GM12878 (cell line): Measurements from ENCODE around the gene MARVELD2. TPM values are rescaled to one million over a fixed set of nuclear protein-coding genes. Genes with fewer than 3 reads are reported as not detected.

Experiments used
- ATAC-seq: fragments of 200-7000 bp; cut with Tn5 transposase; 3 replicates; pipeline ENCODE4 v1.9.1; 2020; ENCODE audit warnings: mild to moderate bottlenecking, moderate library complexity
- BruUV-seq: library from RNA; stranded (reverse); fragments of 400-500 nt; replicated peaks from 2 replicates; lab custom pipeline; 2021; lab: Mats Ljungman, UMichigan
- CTCF ChIA-PET: fragments of 300-600 bp; sonication (Branson Sonifier 250); formaldehyde crosslinking; extraction: SDS; loops from one replicate; lab custom pipeline; 2021; ENCODE audit warnings: inconsistent platforms; lab: Yijun Ruan, JAX
- POLR2A ChIA-PET: fragments of 350-600 bp; formaldehyde crosslinking; extraction: SDS; loops from one replicate; lab custom pipeline; 2021; ENCODE audit warnings: inconsistent platforms; lab: Charles Lee
- RAD21 ChIA-PET: fragments of 300-600 bp; sonication (Branson Sonifier 250); formaldehyde crosslinking; loops from one replicate; lab custom pipeline; 2023; ENCODE audit warnings: antibody characterized with exemption; ENCODE audit not compliant: unreplicated experiment; lab: Charles Lee
- SMC1A ChIA-PET: fragments of 300-600 bp; sonication (Branson Sonifier 250); formaldehyde crosslinking; loops from one replicate; lab custom pipeline; 2023; ENCODE audit not compliant: unreplicated experiment, uncharacterized antibody; lab: Charles Lee
- DNase-seq: peaks from one replicate; pipeline ENCODE4 v3.0.0-alpha.2; 2011; ENCODE audit warnings: low read depth, low spot score
- FAIRE-seq: peaks from 3 replicates; lab custom pipeline; 2011; peaks lifted over from hg19 to GRCh38; lab: Jason Lieb, UNC
- H2AFZ ChIP-seq: 2 replicates; pipeline ENCODE4 v1.6.0; 2011; ENCODE audit warnings: low read depth, low read length, control low read depth; ENCODE audit not compliant: control insufficient read depth
- H3K27ac ChIP-seq: 2 replicates; pipeline ENCODE4 v1.5.1; 2011; ENCODE audit warnings: control low read depth; ENCODE audit not compliant: control insufficient read depth, insufficient read depth
- H3K27me3 ChIP-seq, 2 experiments: replicated peaks in 1 of 2; 2 replicates each; pipeline versions ENCODE4 v1.6.0 to v1.6.1; 2011; ENCODE audit warnings: low read length in 1 of 2; ENCODE audit not compliant: control insufficient read depth in 2 of 2, insufficient read depth in 2 of 2
- H3K36me3 ChIP-seq, 2 experiments: 2 replicates each; pipeline ENCODE4 v1.5.1; 2011; ENCODE audit warnings: low read length in 1 of 2; ENCODE audit not compliant: control insufficient read depth in 2 of 2, insufficient read depth in 2 of 2
- H3K4me1 ChIP-seq: 2 replicates; pipeline ENCODE4 v1.6.1; 2011; ENCODE audit warnings: mild to moderate bottlenecking, low read length, moderate library complexity, mixed read lengths; ENCODE audit not compliant: control insufficient read depth, insufficient read depth
- H3K4me2 ChIP-seq: 2 replicates; pipeline ENCODE4 v1.6.0; 2011; ENCODE audit warnings: control low read depth; ENCODE audit not compliant: control insufficient read depth, insufficient read depth
- H3K4me3 ChIP-seq: fragments of 200-600 bp; sonication (generic); 2 replicates; pipeline ENCODE4 v1.5.1; 2016
- H3K79me2 ChIP-seq: 2 replicates; pipeline ENCODE4 v1.6.0; 2011; ENCODE audit warnings: low read length; ENCODE audit not compliant: control insufficient read depth, insufficient read depth
- H3K9ac ChIP-seq: 2 replicates; pipeline ENCODE4 v1.8.0; 2011; ENCODE audit warnings: low read length, control low read depth, mixed read lengths; ENCODE audit not compliant: control insufficient read depth, insufficient read depth
- H3K9me3 ChIP-seq: replicated peaks from 3 replicates; pipeline ENCODE4 v1.5.1; 2011; ENCODE audit warnings: mild to moderate bottlenecking, low read length; ENCODE audit not compliant: control insufficient read depth, insufficient read depth
- H4K20me1 ChIP-seq: 2 replicates; pipeline ENCODE4 v1.6.0; 2011; ENCODE audit not compliant: control insufficient read depth, insufficient read depth
- BHLHE40 ChIP-seq, 2 experiments: fragments of 450-650 bp in 1 of 2; IDR thresholded peaks; 2 replicates each; pipeline ENCODE4 v1.6.1; 2011 to 2017; ENCODE audit warnings: low read depth in 2 of 2, borderline replicate concordance in 1 of 2, improper control_type of control experiment in 1 of 2, low read length in 1 of 2, mild to moderate bottlenecking in 1 of 2
- HDAC6 ChIP-seq: fragments of 200-600 bp; sonication (generic); IDR thresholded peaks from one replicate; pipeline ENCODE4 v1.8.0; 2017; ENCODE audit warnings: antibody characterized with exemption; ENCODE audit not compliant: unreplicated experiment
- IKZF1 ChIP-seq: fragments of 450-650 bp; conservative IDR thresholded peaks from 2 replicates; pipeline ENCODE4 v1.6.1; 2017; ENCODE audit warnings: antibody characterized with exemption, mild to moderate bottlenecking
- JUNB ChIP-seq: IDR thresholded peaks from 2 replicates; pipeline ENCODE4 v1.6.1; 2016; ENCODE audit warnings: antibody characterized with exemption, mild to moderate bottlenecking
- JUND ChIP-seq: IDR thresholded peaks from 2 replicates; pipeline ENCODE4 v1.6.1; 2012; ENCODE audit warnings: low read depth, mild to moderate bottlenecking, low read length, improper control_type of control experiment, moderate library complexity
- MTA2 ChIP-seq: fragments of 450-650 bp; IDR thresholded peaks from 2 replicates; pipeline ENCODE4 v1.6.1; 2016; ENCODE audit warnings: low read depth, mild to moderate bottlenecking, moderate library complexity
- MXI1 ChIP-seq: fragments of 150-350 bp; IDR thresholded peaks from 2 replicates; pipeline ENCODE4 v1.6.1; 2011; ENCODE audit warnings: low read depth, mild to moderate bottlenecking, inconsistent platforms, low read length, improper control_type of control experiment
- POLR2AphosphoS5 ChIP-seq: IDR thresholded peaks from 2 replicates; pipeline ENCODE4 v1.6.1; 2011; ENCODE audit warnings: mild to moderate bottlenecking, low read length, inconsistent platforms
- RAD21 ChIP-seq: IDR thresholded peaks from 2 replicates; pipeline ENCODE4 v1.6.1; 2011; ENCODE audit warnings: mild to moderate bottlenecking, low read depth, low read length, moderate library complexity; ENCODE audit not compliant: insufficient read depth
- RUNX3 ChIP-seq: IDR thresholded peaks from 2 replicates; pipeline ENCODE4 v1.6.1; 2012; ENCODE audit warnings: low read length, inconsistent platforms
- SIN3A ChIP-seq: IDR thresholded peaks from 2 replicates; pipeline ENCODE4 v1.6.1; 2012; ENCODE audit warnings: low read depth, low read length, improper control_type of control experiment
- SMAD1 ChIP-seq: fragments of 450-650 bp; IDR thresholded peaks from 2 replicates; pipeline ENCODE4 v1.6.1; 2018; ENCODE audit warnings: mild to moderate bottlenecking, low read depth; ENCODE audit not compliant: partially characterized antibody
- SP1 ChIP-seq: IDR thresholded peaks from one replicate; pipeline ENCODE4 v1.6.1; 2011; ENCODE audit warnings: low read depth, low read length
- TCF7 ChIP-seq: IDR thresholded peaks from 2 replicates; pipeline ENCODE4 v1.6.1; 2014; ENCODE audit warnings: antibody characterized with exemption, borderline replicate concordance
- ZBED1 ChIP-seq: IDR thresholded peaks from 2 replicates; pipeline ENCODE4 v1.6.1; 2016; ENCODE audit warnings: borderline replicate concordance
- ZNF384 ChIP-seq: IDR thresholded peaks from 2 replicates; pipeline ENCODE4 v1.6.1; 2012; ENCODE audit warnings: low read depth, mild to moderate bottlenecking, low read length, improper control_type of control experiment, borderline replicate concordance
- WGBS: methylation state at CpG from one replicate; pipeline ENCODE4 v1.1.6; 2016; ENCODE audit warnings: low lambda C conversion rate; ENCODE audit not compliant: insufficient replicate concordance, insufficient coverage; ENCODE audit errors: missing lambda C conversion rate; 5-methylcytosine and 5-hydroxymethylcytosine counted together
- in situ Hi-C: fragments of 300-500 bp; cut with MboI; formaldehyde crosslinking; loops from 9 replicates; pipeline ENCODE4 v1.14.3; 2018; ENCODE audit warnings: mixed read lengths
- intact Hi-C: fragments of 100-400 bp; cut with micrococcal nuclease; formaldehyde crosslinking; loops from one replicate; pipeline ENCODE4 v1.14.2; 2022; ENCODE audit not compliant: unreplicated experiment
- polyA plus RNA-seq, 11 experiments: library from polyadenylated mRNA; depleted of rRNA in 4 of 11; unstranded in 6 of 11; stranded (reverse) in 5 of 11; fragments of >200 nt; fragmentation: Nextera tagmentation in 4 of 11; fragmentation: Illumina TruSeq in 1 of 11; extraction: Ambion mirVana in 4 of 11; extraction: Trizol in 1 of 11; gene quantifications; 1 replicate in 1 of 11; 2 replicates in 10 of 11; pipeline versions ENCODE4 v1.2.1 to v1.2.3, GENCODE V29; 2011 to 2016; ENCODE audit warnings: inconsistent platforms in 2 of 11, missing spikeins in 2 of 11, low read depth in 1 of 11
- total RNA-seq, 4 experiments: library from RNA; depleted of rRNA in 3 of 4; stranded (reverse); fragments of >200 nt in 3 of 4; fragmentation: Illumina TruSeq in 1 of 4; extraction: Trizol in 1 of 4; gene quantifications; 2 replicates each; pipeline versions ENCODE4 v1.2.1 to v1.2.3, GENCODE V29; 2013 to 2021
- TF ChIP-seq, protein P1 (sequence below): IDR thresholded peaks from 2 replicates; pipeline ENCODE4 v1.6.1; 2011; ENCODE audit warnings: borderline replicate concordance, low read depth, mild to moderate bottlenecking, moderate library complexity, low read length; ENCODE audit not compliant: insufficient read depth, poor library complexity, severe bottlenecking
- TF ChIP-seq, protein P2 (sequence below): fragments of 450-650 bp; formaldehyde crosslinking; IDR thresholded peaks from 2 replicates; pipeline ENCODE4 v1.4.0; 2020; ENCODE audit warnings: mild to moderate bottlenecking, moderate library complexity

The MARVELD2 gene
- total and polyA plus RNA-seq, 10 of the 15 experiments (the other 5 are each of a cell fraction or from before 2014, with no cell fraction given), result 0.37 to 6.2 (median 3.8) TPM

DNA sequence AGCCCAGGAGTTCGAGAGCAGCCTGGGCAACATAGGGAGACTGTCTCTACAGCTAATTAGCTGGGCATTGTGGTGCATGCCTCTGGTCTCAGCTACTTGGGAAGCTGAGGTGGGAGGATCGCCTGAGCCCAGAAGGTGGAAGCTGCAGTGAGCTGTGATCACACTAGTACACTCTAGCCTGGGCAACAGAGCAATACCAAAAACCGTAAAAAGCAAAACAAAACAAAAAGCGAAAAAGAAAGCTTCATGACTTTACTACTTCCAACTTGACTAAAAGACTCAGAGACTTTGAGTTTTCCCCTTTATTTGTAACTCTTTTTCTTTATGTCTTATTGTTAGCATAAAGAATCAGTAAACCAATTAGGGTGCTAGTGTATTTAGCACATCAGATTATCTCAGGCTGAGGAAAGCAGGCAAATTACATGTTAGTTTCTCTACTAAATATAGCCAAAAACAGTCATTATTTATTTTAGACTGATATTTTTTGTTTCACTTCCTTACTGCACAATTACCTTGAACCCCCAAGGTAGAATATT, 39.9 kb upstream of the MARVELD2 start:
- ChIA-PET RAD21 (interaction anchor here (0.6 to 2.0 kb wide), 3 partner anchors 41 to 57 kb away, joined by 3 to 5 read pairs (median 3); partner anchors contain the start of gene CCDC125), SMC1A (interaction anchor here (0.6 to 3.1 kb wide), 7 partner anchors 10 to 132 kb away, joined by 3 to 10 read pairs (median 6); no protein-coding TSS in a partner anchor), CTCF (interaction anchor here (1.2 to 1.7 kb wide), 2 partner anchors 281 to 332 kb away, joined by 3 to 10 read pairs; partner anchors contain the start of gene SLC30A5), POLR2A (interaction anchor here (0.5 to 1.3 kb wide), 3 partner anchors 19 to 58 kb away, joined by 3 to 9 read pairs (median 3); no protein-coding TSS in a partner anchor)
- Histone ChIP-seq H3K36me3 (0 out of 4 replicates have a peak, but pooled peaks cover 0 to 7% of the 10 kb centered on the region in 2 experiments), H3K9ac (peak overlapping the region; percentile 77), H3K4me2 (peak overlapping the region; percentile 93), H3K79me2 (peaks cover 52% of the 10 kb centered on the region), H3K27me3 (no peaks in the 10 kb centered on the region), H2AFZ (peak overlapping the region; percentile 62), H3K4me3 (peak overlapping the region; percentile 76), H4K20me1 (no peaks in the 10 kb centered on the region), H3K4me1 (peaks cover 12% of the 10 kb centered on the region), H3K27ac (peak overlapping the region; percentile 92), H3K9me3 (no peaks in the 10 kb centered on the region)
- in situ Hi-C loops (no loop called here), intact Hi-C loops (loop anchor here (10.0 kb wide), 2 partner anchors 60 to 120 kb away; partner anchors contain the start of gene OCLN)
- DNase-seq (peak; percentile 54), FAIRE-seq (peak; percentile 65), ATAC-seq (peak; percentile 76)
- WGBS, result 3% methylated on average over 4 of the region's 4 CpGs
- no TSS peak for BruUV-seq
- TF ChIP-seq IKZF1 (peak; percentile 80), JUND (no peak), SIN3A (no peak), ZNF384 (no peak), RAD21 (no peak), MTA2 (peak; percentile 98), BHLHE40 (IDR thresholded peaks at IDR 0.05; ENCODE audit: borderline replicate concordance in 1 of 2, low read depth in 2 of 2, low read length in 1 of 2) (peak in 1 of 2 experiments; percentile 15; a peak in 1 of 4 replicates), JUNB (0 out of 2 replicates have a peak, but pooled peaks have one; percentile 40), RUNX3 (peak; percentile 11; the same call in 1 of the 2 replicates), ZBED1 (no peak; the same call in 1 of the 2 replicates), TCF7 (0 out of 2 replicates have a peak, but pooled peaks have one; percentile 14), POLR2AphosphoS5 (no peak), MXI1 (no peak), SP1 (no peak), SMAD1 (no peak), HDAC6 (no peak)
- TF ChIP-seq, protein P1, sequence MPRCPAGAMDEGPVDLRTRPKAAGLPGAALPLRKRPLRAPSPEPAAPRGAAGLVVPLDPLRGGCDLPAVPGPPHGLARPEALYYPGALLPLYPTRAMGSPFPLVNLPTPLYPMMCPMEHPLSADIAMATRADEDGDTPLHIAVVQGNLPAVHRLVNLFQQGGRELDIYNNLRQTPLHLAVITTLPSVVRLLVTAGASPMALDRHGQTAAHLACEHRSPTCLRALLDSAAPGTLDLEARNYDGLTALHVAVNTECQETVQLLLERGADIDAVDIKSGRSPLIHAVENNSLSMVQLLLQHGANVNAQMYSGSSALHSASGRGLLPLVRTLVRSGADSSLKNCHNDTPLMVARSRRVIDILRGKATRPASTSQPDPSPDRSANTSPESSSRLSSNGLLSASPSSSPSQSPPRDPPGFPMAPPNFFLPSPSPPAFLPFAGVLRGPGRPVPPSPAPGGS, result no peak
- TF ChIP-seq, protein P2, sequence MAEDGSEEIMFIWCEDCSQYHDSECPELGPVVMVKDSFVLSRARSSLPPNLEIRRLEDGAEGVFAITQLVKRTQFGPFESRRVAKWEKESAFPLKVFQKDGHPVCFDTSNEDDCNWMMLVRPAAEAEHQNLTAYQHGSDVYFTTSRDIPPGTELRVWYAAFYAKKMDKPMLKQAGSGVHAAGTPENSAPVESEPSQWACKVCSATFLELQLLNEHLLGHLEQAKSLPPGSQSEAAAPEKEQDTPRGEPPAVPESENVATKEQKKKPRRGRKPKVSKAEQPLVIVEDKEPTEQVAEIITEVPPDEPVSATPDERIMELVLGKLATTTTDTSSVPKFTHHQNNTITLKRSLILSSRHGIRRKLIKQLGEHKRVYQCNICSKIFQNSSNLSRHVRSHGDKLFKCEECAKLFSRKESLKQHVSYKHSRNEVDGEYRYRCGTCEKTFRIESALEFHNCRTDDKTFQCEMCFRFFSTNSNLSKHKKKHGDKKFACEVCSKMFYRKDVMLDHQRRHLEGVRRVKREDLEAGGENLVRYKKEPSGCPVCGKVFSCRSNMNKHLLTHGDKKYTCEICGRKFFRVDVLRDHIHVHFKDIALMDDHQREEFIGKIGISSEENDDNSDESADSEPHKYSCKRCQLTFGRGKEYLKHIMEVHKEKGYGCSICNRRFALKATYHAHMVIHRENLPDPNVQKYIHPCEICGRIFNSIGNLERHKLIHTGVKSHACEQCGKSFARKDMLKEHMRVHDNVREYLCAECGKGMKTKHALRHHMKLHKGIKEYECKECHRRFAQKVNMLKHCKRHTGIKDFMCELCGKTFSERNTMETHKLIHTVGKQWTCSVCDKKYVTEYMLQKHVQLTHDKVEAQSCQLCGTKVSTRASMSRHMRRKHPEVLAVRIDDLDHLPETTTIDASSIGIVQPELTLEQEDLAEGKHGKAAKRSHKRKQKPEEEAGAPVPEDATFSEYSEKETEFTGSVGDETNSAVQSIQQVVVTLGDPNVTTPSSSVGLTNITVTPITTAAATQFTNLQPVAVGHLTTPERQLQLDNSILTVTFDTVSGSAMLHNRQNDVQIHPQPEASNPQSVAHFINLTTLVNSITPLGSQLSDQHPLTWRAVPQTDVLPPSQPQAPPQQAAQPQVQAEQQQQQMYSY (CRISPR knock-in tag), result no peak
